Activated CD8-positive, alpha-beta memory T cell treated with anti-CD3 and anti-CD28 coated beads for 36 hours (primary cell): ENCODE results near the gene NOL9. TPM values are rescaled to one million over a fixed set of nuclear protein-coding genes. Genes with fewer than 3 reads are reported as not detected.
"Not testable (repeated sequence)": the region's sequence is repeated elsewhere in the genome, so short reads cannot be mapped to it uniquely, and the experiment has no call there.

Experiments used
- CTCF ChIA-PET: fragments of 350-600 bp; sonication (Branson Sonifier 250); formaldehyde crosslinking; loops from one replicate; lab custom pipeline; 2021; ENCODE audit warnings: antibody characterized with exemption; lab: Charles Lee
- POLR2A ChIA-PET: fragments of 350-600 bp; sonication (Branson Sonifier 250); formaldehyde crosslinking; loops from one replicate; lab custom pipeline; 2021; ENCODE audit warnings: antibody characterized with exemption; lab: Charles Lee
- total RNA-seq, 2 experiments: library from RNA; stranded (reverse); gene quantifications; one replicate each; pipeline ENCODE4 v1.2.3, GENCODE V29; 2021

Gene NOL9
- total RNA-seq, 2 experiments from 2014 or later: 59.1 to 59.2 TPM

DNA sequence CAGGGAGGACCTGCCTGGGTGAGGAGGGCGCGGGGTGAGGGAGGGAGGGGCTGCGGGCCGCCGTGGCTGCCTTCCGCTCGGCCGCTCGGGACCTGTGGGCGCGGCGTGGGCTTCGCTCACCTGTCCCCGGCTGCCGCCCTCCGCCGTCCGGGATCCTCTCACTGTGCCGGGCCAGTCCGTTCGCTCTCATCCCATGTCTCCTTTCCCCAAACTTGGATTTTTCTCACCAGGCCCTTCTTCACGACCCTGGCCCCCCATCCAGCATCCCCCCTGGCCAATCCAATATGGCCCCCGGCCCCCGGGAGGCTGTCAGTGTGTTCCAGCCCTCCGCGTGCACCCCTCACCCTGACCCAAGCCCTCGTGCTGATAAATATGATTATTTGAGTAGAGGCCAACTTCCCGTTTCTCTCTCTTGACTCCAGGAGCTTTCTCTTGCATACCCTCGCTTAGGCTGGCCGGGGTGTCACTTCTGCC is 25.8 kb upstream of the NOL9 start:
- ChIA-PET POLR2A (interaction anchor here (0.7 to 2.6 kb wide), 5 partner anchors 11 to 1505 kb away, joined by 3 to 15 read pairs (median 3); partner anchors contain the start of genes CAMTA1 and KLHL21), CTCF (interaction anchor here (0.7 to 1.2 kb wide), 4 partner anchors 18 to 374 kb away, joined by 3 to 4 read pairs (median 4); partner anchors contain the start of genes KLHL21 and RNF207)

DNA sequence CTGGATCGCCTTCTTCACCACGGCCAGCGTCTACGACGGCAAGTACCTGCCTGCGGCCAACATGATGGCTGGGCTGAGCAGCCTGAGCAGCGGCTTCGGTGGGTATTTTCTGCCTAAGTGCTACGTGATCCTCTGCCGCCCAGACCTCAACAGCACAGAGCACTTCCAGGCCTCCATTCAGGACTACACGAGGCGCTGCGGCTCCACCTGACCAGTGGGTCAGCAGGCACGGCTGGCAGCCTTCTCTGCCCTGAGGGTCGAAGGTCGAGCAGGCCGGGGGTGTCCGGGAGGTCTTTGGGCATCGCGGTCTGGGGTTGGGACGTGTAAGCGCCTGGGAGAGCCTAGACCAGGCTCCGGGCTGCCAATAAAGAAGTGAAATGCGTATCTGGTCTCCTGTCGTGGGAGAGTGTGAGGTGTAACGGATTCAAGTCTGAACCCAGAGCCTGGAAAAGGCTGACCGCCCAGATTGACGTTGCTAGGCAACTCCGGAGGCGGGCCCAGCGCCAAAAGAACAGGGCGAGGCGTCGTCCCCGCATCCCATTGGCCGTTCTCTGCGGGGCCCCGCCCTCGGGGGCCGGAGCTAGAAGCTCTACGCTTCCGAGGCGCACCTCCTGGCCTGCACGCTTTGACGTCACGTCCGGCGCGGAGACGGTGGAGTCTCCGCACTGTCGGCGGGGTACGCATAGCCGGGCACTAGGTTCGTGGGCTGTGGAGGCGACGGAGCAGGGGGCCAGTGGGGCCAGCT is 25.2 kb upstream of the NOL9 start, which contains the start of gene ZBTB48:
TSS of gene ZBTB48 (plus strand) at position 621 of the 745 bp plus-strand sequence. CDS start 616 bp downstream, outside the sequence.
- ChIA-PET POLR2A (interaction anchor here (0.5 to 2.6 kb wide), 6 partner anchors 12 to 1505 kb away, joined by 3 to 15 read pairs (median 4); partner anchors contain the start of genes CAMTA1 and KLHL21), CTCF (interaction anchor here (0.8 to 1.2 kb wide), 2 partner anchors 23 to 373 kb away, joined by 3 to 4 read pairs; partner anchors contain the start of genes KLHL21 and RNF207)

DNA sequence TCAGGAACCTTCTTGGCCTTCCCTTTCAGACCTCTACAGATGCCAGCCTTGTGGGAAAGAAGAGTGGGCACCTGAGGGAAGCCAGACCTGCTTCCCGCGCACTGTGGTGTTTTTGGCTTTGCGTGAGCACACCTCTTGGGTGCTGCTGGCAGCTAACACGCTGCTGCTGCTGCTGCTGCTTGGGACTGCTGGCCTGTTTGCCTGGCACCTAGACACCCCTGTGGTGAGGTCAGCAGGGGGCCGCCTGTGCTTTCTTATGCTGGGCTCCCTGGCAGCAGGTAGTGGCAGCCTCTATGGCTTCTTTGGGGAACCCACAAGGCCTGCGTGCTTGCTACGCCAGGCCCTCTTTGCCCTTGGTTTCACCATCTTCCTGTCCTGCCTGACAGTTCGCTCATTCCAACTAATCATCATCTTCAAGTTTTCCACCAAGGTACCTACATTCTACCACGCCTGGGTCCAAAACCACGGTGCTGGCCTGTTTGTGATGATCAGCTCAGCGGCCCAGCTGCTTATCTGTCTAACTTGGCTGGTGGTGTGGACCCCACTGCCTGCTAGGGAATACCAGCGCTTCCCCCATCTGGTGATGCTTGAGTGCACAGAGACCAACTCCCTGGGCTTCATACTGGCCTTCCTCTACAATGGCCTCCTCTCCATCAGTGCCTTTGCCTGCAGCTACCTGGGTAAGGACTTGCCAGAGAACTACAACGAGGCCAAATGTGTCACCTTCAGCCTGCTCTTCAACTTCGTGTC is 24.5 kb upstream of the NOL9 start:
- POLR2A ChIA-PET: interaction anchor here (0.5 kb wide), 1 partner anchor 36 kb away, joined by 3 read pairs; no protein-coding TSS in a partner anchor
- CTCF ChIA-PET: interaction anchor here (1.5 to 1.6 kb wide), 2 partner anchors 24 to 25 kb away, joined by 4 to 5 read pairs; partner anchors contain the start of genes NOL9 and TAS1R1

DNA sequence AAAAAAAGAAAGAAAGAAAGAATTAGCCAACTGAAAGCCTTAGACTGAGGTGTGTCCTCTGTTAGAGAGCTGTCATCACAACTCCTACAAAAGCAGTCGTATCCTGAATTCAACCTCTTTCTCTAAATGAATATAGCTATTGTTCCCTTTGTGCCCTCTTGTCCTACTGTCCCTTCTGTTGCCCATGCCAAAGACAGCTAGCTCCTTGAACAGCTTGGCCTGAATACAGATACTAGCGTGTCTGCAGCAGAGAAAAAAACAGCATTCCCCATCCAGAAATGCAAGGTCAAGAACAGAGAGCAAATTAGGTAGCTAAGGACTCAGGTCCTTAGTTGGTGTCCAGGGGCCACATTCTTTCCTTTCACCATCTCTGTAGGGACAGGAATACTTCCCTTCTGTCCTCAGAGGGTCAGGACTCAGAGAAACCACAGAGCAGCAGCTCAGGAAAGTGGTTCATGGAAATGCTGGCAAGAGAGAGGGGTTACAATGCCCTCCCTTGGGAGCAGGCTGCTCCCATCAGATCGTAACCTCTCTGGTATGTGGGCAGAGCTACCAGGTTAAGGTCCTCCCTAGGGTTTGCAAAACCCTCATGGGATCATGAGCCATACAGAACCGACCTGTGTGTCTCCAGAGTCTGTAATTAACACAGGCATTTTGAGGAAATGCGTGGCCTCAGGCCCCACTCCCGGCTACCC is 23.7 kb upstream of the NOL9 start:
- POLR2A ChIA-PET: interaction anchor here (0.5 kb wide), 1 partner anchor 35 kb away, joined by 3 read pairs; no protein-coding TSS in a partner anchor
- CTCF ChIA-PET: interaction anchor here (1.5 to 1.6 kb wide), 2 partner anchors 23 to 24 kb away, joined by 4 to 5 read pairs; partner anchors contain the start of genes NOL9 and TAS1R1

DNA sequence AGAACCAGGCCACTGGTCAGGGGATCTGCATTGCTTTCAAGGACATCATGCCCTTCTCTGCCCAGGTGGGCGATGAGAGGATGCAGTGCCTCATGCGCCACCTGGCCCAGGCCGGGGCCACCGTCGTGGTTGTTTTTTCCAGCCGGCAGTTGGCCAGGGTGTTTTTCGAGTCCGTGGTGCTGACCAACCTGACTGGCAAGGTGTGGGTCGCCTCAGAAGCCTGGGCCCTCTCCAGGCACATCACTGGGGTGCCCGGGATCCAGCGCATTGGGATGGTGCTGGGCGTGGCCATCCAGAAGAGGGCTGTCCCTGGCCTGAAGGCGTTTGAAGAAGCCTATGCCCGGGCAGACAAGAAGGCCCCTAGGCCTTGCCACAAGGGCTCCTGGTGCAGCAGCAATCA is 20.5 kb upstream of the NOL9 start:
- ChIA-PET POLR2A (interaction anchor here (0.6 kb wide), 1 partner anchor 51 kb away, joined by 3 read pairs; no protein-coding TSS in a partner anchor), CTCF (interaction anchor here (1.0 kb wide), 1 partner anchor 9 kb away, joined by 3 read pairs; no protein-coding TSS in a partner anchor)

DNA sequence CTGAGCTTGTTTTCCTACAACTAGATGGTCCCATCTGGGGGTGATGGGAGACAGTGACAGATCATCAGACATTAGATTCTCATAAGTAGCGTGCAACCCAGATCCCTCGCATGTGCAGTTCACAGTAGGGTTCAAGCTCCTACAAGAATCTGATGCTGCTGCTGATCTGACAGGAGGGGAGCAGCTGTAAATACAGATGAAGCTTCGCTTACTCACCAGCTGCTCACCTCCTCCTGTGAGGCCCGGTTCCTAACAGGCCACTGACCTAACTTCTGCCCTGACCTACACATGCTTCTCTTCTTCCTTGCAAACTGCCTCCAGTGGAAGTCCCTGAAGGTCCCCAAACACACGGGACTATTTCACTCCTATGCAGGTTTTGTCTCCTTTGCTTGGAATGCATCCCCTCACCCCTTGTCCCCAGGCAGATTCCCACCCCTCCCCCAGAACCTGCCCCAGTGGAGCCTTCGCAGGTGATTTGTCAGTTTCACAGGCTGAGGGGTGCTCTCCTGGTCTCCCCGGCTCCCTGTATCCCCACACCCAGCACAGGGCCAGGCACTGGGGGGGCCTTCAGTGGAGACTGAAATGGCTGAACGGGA is 19.8 kb upstream of the NOL9 start:
- ChIA-PET POLR2A (no interaction called here), CTCF (interaction anchor here (0.6 to 0.8 kb wide), 2 partner anchors 60 to 126 kb away, joined by 3 read pairs; no protein-coding TSS in a partner anchor)

DNA sequence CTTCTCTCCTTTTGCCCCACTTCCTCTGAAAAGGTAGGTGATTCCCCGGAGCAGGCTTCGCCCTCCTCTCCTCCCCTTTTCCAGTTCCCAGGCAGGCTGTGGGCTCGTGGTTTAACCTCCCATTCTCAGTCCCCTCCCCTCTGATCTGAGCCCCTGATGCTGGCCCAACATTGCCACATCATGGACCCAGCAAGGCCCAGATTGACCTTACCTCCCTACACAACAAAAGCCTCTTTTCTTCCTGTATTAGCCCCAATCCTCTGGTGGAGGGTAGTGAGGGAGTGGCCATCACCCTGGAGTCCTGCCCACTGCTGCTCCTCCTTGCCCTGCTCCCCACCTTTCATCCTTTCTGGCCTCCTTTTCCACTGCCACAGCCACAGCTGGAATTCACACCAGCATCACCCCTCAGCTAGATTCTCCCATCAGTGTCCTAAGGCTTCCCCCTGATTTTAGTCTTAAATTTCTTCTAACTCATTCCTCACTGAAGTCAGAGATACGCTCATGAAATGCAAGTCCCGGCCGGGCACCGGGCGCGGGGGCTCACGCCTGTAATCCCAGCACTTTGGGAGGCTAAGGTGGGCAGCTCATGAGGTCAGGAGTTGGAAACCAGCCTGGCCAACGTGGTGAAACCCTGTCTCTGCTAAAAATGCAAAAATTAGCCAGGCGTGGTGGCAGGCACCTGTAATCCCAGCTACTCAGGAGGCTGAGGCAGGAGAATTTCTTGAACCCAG is 18.5 kb upstream of the NOL9 start:
- CTCF ChIA-PET: interaction anchor here (0.8 kb wide), 1 partner anchor 62 kb away, joined by 3 read pairs; no protein-coding TSS in a partner anchor
- POLR2A ChIA-PET: interaction anchor here (1.0 kb wide), 1 partner anchor 18 kb away, joined by 3 read pairs; the partner anchor contains the start of gene TAS1R1

DNA sequence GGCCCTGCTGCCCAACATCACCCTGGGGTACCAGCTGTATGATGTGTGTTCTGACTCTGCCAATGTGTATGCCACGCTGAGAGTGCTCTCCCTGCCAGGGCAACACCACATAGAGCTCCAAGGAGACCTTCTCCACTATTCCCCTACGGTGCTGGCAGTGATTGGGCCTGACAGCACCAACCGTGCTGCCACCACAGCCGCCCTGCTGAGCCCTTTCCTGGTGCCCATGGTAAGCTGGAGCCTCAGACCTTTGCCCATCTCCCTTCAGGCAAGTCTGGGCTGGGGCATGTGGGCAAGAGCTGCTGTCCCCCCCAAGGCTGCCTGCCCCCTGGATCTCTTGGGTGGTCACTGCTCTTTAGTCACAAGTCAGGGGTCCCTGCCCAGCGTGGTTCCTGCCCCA is 16.7 kb upstream of the NOL9 start:
- CTCF ChIA-PET: interaction anchor here (1.6 kb wide), 1 partner anchor 16 kb away, joined by 6 read pairs; the partner anchor contains the start of genes NOL9 and TAS1R1
- POLR2A ChIA-PET: no interaction called here

DNA sequence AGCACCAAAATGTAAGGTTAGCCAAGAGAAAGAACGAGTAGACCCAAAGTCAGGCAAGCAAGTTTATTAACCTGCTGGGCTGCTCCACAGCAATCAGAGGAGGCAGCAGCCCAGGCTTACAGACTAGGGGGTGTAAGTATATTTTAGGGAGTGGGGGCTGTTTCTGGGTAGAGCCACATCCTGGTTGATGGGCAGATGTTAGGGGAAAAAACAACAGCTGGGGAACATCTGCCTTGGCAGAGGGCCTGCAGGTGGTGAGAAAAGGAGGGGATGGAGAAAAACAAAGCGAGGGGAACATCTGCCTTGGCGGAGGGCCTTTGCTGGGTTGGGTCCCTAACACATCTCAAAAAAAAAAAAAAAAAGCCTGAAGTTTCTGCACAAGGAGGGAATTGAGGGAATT is 15.8 kb upstream of the NOL9 start:
- CTCF ChIA-PET: interaction anchor here (1.6 kb wide), 1 partner anchor 16 kb away, joined by 6 read pairs; the partner anchor contains the start of genes NOL9 and TAS1R1
- POLR2A ChIA-PET: interaction anchor here (0.6 kb wide), 1 partner anchor 125 kb away, joined by 4 read pairs; no protein-coding TSS in a partner anchor

DNA sequence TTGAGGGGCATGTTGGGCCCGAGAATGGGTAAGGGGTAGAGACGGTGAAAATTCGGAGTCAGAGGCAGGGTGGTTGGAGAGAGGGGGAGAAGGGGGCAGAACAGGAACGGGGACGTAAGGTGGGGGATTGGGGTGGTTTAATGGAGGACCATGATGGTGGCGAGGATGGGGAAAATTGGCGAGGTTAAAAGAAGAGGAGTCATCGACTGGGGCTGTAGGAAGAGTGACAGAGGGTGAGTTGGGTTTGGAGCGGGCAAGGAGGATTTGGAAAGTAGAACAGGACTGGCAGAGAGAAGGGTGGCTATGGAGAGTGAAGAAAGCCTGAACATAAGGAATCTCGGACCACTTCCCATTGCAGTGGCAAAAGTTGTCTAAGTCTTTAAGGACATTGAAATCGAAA is 14.7 kb upstream of the NOL9 start:
- POLR2A ChIA-PET: no interaction called here
- CTCF ChIA-PET: no interaction called here

DNA sequence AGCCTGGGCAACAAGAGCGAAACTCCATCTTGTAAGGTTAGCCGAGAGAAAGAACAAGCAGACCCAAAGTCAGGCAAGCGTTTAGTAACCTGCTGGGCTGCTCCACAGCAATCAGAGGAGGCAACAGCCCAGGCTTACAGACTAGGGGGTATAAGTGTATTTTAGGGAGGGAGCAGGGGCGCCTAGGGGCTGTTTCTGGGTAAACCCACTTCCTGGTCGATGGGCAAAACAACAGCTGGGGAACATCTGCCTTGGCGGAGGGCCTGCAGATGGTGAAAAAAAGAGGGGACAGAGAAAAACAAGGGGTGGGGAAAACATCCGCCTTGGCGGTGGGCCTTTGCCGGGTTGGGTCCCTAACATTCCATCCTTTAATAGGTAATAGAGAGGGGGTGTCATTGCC is 6.0 kb upstream of the NOL9 start:
- CTCF ChIA-PET: interaction anchor here (1.1 kb wide), 1 partner anchor 75 kb away, joined by 4 read pairs; no protein-coding TSS in a partner anchor
- POLR2A ChIA-PET: no interaction called here

DNA sequence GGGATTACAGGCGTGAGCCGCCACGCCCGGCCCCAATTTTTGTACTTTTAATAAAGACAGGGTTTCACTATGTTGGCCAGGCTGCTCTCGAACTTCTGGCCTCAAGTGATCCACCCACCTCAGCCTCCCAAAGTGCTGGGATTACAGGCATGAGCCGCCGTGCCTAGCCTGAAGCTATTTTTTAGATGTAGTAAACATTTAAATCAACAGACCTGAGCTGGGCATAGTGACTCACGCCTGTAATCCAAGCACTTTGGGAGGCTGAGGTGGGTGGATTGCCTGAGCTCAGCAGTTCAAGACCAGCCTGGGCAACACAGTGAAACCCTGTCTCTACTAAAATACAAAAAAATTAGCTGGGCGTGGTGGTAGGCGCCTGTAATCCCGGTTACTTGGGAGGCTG is 4.8 kb upstream of the NOL9 start:
- POLR2A ChIA-PET: not testable (repeated sequence)

DNA sequence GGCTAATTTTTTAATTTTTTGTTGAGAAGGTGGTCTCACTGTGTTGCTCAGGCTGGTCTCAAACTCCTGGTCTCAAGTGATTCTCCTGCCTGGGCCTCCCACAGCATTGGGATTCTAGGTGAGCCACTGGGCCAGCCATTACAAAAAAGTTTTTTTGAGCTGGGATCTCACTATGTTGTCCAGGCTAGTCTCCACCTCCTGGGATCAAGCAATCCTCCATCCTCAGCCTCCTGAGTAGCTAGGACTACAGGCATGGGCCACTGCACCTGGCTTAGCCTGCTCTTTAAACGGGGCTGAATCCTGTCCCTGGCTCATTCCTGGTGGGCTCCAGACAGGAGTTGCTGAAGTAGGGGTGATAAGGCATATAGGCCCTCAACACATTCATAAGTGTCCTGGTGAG is 3.3 kb upstream of the NOL9 start:
- POLR2A ChIA-PET: no interaction called here
- CTCF ChIA-PET: interaction anchor here (0.6 to 1.0 kb wide), 2 partner anchors 9 to 12 kb away, joined by 3 read pairs; no protein-coding TSS in a partner anchor

More for the DNA sequence above, 4.8 kb upstream of the NOL9 start:
- CTCF ChIA-PET: not testable (repeated sequence)

DNA sequence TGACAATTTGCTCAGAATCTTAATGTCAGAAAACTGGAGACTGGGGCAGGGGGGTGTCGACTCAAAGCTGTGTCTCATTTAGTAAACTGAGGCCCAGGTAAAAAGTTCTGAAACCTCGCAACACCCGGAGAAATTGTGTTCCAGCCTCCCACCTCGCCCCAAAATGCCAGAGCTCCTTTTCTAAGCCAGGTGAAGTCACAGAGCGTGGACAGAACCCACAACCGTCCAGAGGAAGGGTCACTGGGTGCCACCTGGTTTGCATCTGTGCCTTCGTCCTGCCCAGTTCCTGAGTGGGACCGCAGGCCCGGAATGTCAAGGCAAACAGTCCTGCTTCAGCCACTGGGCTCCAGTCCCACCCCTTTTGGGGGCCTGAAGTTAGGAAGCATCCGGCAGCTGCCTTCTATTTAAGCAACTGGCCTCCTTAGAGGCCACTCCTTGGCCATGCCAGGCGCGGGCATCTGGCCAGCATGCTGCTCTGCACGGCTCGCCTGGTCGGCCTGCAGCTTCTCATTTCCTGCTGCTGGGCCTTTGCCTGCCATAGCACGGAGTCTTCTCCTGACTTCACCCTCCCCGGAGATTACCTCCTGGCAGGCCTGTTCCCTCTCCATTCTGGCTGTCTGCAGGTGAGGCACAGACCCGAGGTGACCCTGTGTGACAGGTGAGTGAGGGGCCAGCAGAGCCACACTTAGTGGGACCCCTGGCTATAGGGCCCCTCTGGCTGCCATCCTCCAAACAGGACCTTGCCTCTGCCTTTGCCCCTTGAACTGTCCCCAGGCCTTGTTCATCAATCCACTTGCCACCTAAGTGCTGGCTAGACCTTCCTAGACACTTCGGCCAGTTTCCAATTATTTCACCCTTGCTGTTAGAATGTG is 830 bp upstream of the NOL9 start, which contains the start of gene TAS1R1:
TSS of gene TAS1R1 (plus strand) at position 401 of the 872 bp plus-strand sequence. CDS start at position 468, 67 bp downstream.
- POLR2A ChIA-PET: interaction anchor here (0.6 to 3.2 kb wide), 4 partner anchors 17 to 246 kb away, joined by 3 to 16 read pairs (median 3); partner anchors contain the start of gene KLHL21
- CTCF ChIA-PET: interaction anchor here (0.7 to 3.3 kb wide), 21 partner anchors 16 to 213 kb away, joined by 3 to 21 read pairs (median 4); partner anchors contain the start of genes KLHL21 and PLEKHG5

DNA sequence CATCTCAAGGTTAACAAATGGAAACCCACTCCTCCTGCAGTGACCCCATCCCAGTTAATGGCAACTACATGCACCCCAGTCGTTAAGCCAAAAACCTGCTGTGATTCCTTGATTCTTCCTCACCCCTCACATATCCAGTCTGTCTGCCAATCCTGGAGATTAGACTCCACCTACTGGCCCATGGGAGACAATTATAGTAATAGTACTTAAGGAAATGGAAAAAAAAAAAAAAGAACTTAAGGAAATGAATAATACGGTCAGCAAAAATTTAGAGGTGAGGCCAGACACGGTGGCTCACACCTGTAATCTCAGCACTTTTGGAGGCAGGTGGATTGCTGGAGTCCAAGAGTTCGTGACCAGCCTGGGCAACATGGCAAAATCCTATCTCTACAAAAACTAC is 7.0 kb downstream of the NOL9 start:
- ChIA-PET POLR2A (no interaction called here), CTCF (interaction anchor here (0.7 to 0.8 kb wide), 3 partner anchors 45 to 270 kb away, joined by 3 to 4 read pairs (median 3); no protein-coding TSS in a partner anchor)
